HG02642 (cell line): ENCODE results near the gene HOOK2.
A peak's percentile ranks its signal among the peaks of the same experiment; 100 is the strongest.

ENCODE experiments used
- ATAC-seq: cut with Tn5 transposase; IDR thresholded peaks from one replicate; pipeline ENCODE4 v1.9.1; 2021; ENCODE audit warnings: mild to moderate bottlenecking; ENCODE audit not compliant: unreplicated experiment, poor library complexity

HOOK2 gene

DNA sequence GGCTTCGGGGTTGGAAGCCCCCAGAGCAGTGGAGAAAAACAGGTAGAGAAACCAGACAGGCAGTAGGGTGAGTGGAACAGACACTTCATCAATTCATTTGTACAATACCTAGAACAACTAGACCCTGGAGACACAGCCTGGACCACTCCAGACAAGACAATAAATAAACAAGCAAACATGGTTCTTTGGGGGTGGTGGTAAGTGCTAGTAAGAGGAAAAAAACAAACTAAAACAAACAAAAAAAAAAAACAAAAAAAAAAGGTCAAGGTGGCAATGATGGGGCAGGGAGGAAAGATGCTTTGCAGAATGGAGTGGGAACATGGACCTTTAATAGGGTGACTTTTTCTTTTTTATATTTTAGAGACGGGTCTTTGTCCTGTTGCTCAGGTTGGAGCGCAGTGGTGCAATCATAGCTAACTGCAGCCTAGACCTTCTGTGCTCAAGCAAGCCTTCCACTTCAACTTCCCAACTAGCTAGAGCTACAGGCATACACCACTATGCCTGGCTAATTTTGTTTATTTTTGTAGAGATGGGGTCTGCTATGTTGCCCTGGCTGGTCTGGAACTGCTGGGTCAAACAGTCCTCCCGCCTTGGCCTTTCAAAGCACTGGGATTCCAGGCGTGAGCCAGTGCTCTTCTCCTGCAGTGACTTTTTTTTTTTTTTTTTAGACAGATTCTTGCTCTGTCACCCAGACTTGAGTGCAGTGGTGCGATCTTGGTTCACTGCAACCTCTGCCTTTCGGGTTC lies 19.0 kb upstream of the HOOK2 start:
- no peak for ATAC-seq

- peak; percentile 40 for ATAC-seq
These were observed 18.2 kb upstream of the HOOK2 start for GRCh38 chr19:12793290-12794195.

GRCh38 chr19:12792853-12793289 lies 17.5 kb upstream of the HOOK2 start:
- ATAC-seq: no peak

DNA sequence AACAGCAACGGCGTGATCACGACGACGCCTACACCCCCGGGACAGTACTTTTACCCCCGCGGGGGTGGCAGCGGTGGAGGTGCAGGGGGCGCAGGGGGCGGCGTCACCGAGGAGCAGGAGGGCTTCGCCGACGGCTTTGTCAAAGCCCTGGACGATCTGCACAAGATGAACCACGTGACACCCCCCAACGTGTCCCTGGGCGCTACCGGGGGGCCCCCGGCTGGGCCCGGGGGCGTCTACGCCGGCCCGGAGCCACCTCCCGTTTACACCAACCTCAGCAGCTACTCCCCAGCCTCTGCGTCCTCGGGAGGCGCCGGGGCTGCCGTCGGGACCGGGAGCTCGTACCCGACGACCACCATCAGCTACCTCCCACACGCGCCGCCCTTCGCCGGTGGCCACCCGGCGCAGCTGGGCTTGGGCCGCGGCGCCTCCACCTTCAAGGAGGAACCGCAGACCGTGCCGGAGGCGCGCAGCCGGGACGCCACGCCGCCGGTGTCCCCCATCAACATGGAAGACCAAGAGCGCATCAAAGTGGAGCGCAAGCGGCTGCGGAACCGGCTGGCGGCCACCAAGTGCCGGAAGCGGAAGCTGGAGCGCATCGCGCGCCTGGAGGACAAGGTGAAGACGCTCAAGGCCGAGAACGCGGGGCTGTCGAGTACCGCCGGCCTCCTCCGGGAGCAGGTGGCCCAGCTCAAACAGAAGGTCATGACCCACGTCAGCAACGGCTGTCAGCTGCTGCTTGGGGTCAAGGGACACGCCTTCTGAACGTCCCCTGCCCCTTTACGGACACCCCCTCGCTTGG lies 16.9 kb upstream of the HOOK2 start:
- no peak for ATAC-seq

DNA sequence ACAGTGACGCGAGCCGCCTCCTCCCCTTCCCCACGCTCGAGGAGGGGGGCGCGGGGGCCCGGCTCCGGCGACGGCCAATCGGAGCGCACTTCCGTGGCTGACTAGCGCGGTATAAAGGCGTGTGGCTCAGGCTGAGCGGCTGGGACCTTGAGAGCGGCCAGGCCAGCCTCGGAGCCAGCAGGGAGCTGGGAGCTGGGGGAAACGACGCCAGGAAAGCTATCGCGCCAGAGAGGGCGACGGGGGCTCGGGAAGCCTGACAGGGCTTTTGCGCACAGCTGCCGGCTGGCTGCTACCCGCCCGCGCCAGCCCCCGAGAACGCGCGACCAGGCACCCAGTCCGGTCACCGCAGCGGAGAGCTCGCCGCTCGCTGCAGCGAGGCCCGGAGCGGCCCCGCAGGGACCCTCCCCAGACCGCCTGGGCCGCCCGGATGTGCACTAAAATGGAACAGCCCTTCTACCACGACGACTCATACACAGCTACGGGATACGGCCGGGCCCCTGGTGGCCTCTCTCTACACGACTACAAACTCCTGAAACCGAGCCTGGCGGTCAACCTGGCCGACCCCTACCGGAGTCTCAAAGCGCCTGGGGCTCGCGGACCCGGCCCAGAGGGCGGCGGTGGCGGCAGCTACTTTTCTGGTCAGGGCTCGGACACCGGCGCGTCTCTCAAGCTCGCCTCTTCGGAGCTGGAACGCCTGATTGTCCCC lies 16.1 kb upstream of the HOOK2 start, which contains the start of gene JUNB:
JUNB (plus strand) TSS at position 142 of the 706 bp plus-strand sequence; CDS start at position 428, 286 bp downstream.
- peak; percentile 36 for ATAC-seq

- no peak for ATAC-seq
These were observed 15.4 kb upstream of the HOOK2 start for GRCh38 chr19:12790628-12791344.

DNA sequence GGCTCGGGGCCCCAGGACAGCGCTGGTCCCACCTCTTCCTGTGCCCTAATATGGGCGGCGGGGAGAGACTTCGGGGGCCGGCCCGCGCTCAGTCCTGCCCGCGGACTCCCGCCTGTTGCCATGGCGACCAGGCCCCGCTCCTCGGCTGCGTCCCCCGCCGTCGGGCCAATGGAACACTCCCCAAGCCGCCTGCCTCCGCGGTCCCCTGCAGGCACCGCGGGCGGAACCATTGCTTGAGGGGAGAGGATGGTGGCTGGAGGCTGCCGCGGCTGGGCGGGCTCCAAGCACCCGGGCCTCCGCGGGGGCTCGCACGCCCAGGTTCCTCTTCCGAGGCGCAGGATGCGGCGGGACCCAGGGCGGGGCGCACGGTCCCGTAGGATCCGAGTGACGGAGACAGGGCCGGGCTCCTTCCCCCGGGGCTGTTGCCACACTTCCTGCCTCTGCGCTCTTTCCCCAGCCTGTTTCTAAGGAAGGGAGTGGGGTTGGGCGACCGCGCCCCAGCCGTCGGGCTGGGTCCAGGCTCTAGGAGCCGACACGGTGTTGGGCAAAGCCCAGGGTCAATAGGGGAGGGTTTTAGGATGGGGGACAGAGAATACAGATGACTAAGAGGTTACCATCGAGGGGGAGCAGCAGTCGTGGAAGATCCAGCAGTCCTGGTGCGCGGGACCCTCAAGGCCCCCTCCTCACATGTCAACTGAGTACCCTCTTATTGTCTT lies 14.7 kb upstream of the HOOK2 start:
- peak; percentile 44 for ATAC-seq

DNA sequence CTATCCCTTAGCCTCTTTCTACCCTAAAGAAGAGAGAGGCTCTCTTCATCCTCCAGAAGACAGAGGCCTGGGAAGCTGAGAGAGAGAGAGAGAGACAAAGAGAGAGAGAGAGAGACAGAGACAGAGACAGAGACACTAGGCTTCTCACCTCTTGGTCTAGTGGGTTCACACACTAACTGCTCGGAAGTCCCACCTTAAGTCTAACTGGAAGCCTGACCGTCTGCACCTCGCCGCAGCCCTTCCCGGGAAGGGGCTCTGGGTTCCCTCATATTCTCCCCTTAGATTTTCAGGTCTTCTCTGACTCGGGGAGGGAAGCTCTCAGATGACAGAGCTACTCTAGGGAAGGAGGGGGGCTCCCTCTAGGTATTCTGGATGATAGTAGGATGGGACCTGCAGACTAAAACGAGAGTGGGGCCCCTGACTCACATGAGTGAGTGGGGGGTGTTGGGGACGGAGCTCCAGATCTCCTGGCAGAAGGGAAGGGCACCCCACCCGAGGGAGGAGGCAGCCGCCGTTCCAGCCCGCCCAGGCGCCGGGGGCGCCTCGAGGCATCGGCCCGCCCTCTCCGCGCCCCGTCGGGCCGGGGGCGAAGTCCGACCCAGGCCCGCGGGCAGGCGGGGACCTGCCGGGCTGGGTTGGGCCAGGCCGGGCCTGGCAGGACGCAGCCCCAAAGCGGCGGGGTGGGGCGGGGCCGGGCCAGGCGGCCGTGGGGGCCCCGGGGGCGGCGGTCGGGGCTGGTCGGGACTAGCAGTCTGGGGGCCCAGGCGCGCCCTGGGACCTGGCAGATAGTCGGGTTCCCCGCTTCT lies 13.9 kb upstream of the HOOK2 start:
- ATAC-seq: no peak

DNA sequence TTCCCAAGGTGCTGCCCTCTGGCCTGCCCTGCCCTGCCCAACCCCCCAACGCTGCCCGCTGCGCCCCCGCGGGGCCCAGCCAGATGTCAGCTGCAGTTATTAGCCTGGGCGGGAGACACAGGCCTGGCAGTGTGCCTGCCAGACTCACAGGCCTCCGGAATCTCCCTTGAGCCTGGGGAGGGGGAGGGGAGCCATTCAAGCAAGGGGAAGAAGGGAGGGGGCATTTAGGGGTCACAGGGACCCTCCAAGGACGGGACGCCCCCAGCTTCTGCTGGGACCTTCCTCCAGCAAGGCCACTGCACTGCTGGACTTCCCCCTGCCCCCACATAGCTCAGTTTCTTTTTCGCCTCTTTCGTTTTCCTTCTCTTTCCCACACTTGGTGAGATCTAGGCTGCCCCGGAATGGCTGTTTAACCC lies 13.3 kb upstream of the HOOK2 start:
- ATAC-seq: no peak

GRCh38 chr19:12788042-12788681 lies 12.8 kb upstream of the HOOK2 start:
- ATAC-seq: no peak

- ATAC-seq: no peak
These were observed 12.1 kb upstream of the HOOK2 start for GRCh38 chr19:12787458-12787857.

- no peak for ATAC-seq
These were observed 11.6 kb upstream of the HOOK2 start for GRCh38 chr19:12786952-12787351.

DNA sequence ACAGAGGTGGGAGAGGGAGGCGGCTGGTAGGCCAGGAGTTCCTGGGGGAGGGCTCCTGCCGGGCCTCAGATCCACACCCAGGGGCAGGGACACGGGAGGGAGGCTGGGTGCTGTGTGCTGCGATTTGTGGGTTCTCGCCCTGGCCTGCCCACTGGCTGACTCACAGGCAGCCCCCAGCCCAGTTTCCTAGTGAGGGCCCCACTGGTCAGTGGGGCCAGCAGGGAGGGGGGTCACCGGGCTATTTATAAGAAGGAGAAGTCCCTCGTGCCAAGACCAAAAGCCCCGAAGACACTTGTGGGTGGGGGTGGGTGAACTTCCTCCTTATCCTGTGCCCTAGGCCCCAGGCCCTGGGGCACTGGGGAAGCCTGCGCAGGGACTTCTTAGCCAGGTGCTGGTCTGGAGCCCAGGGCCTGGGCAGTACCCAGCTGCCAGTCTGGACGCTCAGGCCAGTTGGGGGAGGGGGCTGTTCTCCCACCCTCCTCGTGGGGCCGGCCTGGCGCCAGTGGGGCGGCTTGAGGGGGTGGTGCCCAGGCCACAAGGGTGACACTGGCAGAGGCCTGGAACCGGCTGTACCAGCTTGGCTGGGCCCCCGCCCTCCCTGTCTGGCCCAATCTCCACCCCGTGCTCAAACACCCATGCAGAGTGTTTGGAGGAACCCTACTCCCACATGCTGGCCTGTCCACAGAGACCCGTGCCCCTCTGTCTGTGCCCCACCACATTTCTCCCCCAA lies 11.0 kb upstream of the HOOK2 start:
- ATAC-seq: no peak

DNA sequence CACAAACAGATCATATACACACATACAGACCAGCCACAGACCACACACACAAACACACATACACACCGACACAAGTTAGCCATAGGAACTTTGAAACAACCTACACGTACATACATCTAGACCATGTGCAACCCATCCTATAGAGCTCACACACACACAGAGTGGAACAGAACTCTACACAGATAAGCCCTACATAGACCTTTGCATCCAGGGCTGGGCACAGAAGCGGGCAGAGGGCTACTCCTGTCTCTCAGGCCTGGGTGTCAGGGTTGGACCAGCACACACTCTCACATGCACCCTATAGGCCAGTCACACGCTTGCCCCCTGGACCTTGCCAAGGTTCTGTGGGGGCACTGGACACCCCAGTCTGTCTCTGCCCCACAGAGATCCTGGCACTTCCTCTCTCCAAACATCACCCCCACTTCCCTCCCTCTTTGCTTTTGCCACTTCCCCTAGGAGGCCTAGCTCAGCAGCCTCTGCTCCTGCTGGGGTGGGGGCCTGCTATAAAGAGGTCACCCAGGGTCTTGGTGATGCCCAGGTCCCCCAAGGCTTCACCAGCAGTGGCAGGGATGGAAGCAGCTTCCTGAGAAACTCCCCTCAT lies 10.2 kb upstream of the HOOK2 start:
- ATAC-seq: no peak

- ATAC-seq: no peak
These were observed 9.6 kb upstream of the HOOK2 start for GRCh38 chr19:12784871-12785430.

- no peak for ATAC-seq
These were observed 9.1 kb upstream of the HOOK2 start for GRCh38 chr19:12784394-12784870.
